Activated CD8-positive, alpha-beta T cell treated with anti-CD3 and anti-CD28 coated beads for 36 hours (primary cell): Measurements from ENCODE around the gene LCN1. TPM values are rescaled to one million over a fixed set of nuclear protein-coding genes. Genes with fewer than 3 reads are reported as not detected.

Experiments used
- ATAC-seq: fragments of 200-7000 bp; cut with Tn5 transposase; one replicate; pipeline ENCODE4 v1.10.0; 2021; ENCODE audit warnings: mild to moderate bottlenecking, moderate library complexity
- CTCF ChIA-PET: fragments of 350-600 bp; sonication (Branson Sonifier 250); formaldehyde crosslinking; loops from one replicate; lab custom pipeline; 2021; ENCODE audit warnings: antibody characterized with exemption; lab: Charles Lee
- POLR2A ChIA-PET: fragments of 350-600 bp; sonication (Branson Sonifier 250); formaldehyde crosslinking; loops from one replicate; lab custom pipeline; 2021; ENCODE audit warnings: antibody characterized with exemption; lab: Charles Lee
- DNase-seq: peaks from one replicate; pipeline ENCODE4 v3.0.0-alpha.2; 2020
- H3K27ac Mint-ChIP-seq: one replicate; pipeline ENCODE4 v1.8.0; 2021; ENCODE audit warnings: mild to moderate bottlenecking, mixed read lengths
- H3K27me3 Mint-ChIP-seq: one replicate; pipeline ENCODE4 v1.8.0; 2021; ENCODE audit warnings: mixed read lengths
- H3K36me3 Mint-ChIP-seq: one replicate; pipeline ENCODE4 v1.8.0; 2021; ENCODE audit warnings: low read depth, mixed read lengths
- H3K4me1 Mint-ChIP-seq: one replicate; pipeline ENCODE4 v1.8.0; 2021; ENCODE audit warnings: low read depth, mixed read lengths
- H3K4me3 Mint-ChIP-seq: one replicate; pipeline ENCODE4 v1.8.0; 2021; ENCODE audit warnings: mild to moderate bottlenecking, moderate library complexity, mixed read lengths
- H3K9me3 Mint-ChIP-seq: one replicate; pipeline ENCODE4 v1.8.0; 2021; ENCODE audit warnings: mixed read lengths
- intact Hi-C: fragments of 100-400 bp; cut with micrococcal nuclease; formaldehyde crosslinking; loops from one replicate; pipeline ENCODE4 v1.10.0; 2022
- total RNA-seq, 2 experiments: library from RNA; stranded (reverse); gene quantifications; one replicate each; pipeline ENCODE4 v1.2.3, GENCODE V29; 2021
- TF ChIP-seq, protein P1 (sequence below): fragments of 200-600 bp; IDR thresholded peaks from one replicate; pipeline ENCODE4 v1.8.0; 2022; ENCODE audit warnings: antibody characterized with exemption, mild to moderate bottlenecking

Gene LCN1
- total RNA-seq, 2 experiments from 2014 or later: not detected

GRCh38 chr9:135570456-135570855, 49.2 kb downstream of the LCN1 start:
- Mint-ChIP-seq H3K36me3 (no peaks in the 10 kb centered on the region), H3K27me3 (no peaks in the 10 kb centered on the region), H3K4me1 (no peaks in the 10 kb centered on the region), H3K27ac (no peak overlapping the region), H3K9me3 (peaks cover 6% of the 10 kb centered on the region), H3K4me3 (no peak overlapping the region)
- TF ChIP-seq, protein P1, sequence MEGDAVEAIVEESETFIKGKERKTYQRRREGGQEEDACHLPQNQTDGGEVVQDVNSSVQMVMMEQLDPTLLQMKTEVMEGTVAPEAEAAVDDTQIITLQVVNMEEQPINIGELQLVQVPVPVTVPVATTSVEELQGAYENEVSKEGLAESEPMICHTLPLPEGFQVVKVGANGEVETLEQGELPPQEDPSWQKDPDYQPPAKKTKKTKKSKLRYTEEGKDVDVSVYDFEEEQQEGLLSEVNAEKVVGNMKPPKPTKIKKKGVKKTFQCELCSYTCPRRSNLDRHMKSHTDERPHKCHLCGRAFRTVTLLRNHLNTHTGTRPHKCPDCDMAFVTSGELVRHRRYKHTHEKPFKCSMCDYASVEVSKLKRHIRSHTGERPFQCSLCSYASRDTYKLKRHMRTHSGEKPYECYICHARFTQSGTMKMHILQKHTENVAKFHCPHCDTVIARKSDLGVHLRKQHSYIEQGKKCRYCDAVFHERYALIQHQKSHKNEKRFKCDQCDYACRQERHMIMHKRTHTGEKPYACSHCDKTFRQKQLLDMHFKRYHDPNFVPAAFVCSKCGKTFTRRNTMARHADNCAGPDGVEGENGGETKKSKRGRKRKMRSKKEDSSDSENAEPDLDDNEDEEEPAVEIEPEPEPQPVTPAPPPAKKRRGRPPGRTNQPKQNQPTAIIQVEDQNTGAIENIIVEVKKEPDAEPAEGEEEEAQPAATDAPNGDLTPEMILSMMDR: no peak
- no peak for DNase-seq
- no peak for ATAC-seq
- intact Hi-C loops: no loop called here
- CTCF ChIA-PET: no interaction called here
- POLR2A ChIA-PET: no interaction called here

DNA sequence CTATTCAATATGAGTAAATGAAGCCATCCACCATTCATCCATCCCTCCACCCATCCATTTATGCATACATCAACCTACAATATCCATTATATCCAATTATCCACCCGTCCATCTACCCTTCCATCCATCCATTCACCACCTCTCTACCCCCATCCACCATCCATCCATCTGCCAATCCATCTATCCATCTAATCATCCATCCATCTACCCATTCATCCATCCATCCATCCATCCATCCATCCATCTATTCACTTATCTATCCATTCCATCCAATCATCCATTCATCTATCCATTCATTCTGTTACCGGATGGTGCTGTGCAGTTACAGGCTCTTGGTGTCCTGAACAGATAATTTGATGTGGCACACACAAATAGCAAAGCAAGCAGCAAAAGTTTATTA, 51.0 kb downstream of the LCN1 start:
- Mint-ChIP-seq H3K4me1 (no peaks in the 10 kb centered on the region), H3K9me3 (peaks cover 6% of the 10 kb centered on the region), H3K4me3 (no peak overlapping the region), H3K27me3 (no peaks in the 10 kb centered on the region), H3K27ac (no peak overlapping the region), H3K36me3 (no peaks in the 10 kb centered on the region)
- no peak for ATAC-seq
- TF ChIP-seq, protein P1: no peak
- intact Hi-C loops: no loop called here
- ChIA-PET CTCF (interaction anchor here (1.0 kb wide), 1 partner anchor 29 kb away, joined by 3 read pairs; no protein-coding TSS in a partner anchor), POLR2A (no interaction called here)
- no peak for DNase-seq

DNA sequence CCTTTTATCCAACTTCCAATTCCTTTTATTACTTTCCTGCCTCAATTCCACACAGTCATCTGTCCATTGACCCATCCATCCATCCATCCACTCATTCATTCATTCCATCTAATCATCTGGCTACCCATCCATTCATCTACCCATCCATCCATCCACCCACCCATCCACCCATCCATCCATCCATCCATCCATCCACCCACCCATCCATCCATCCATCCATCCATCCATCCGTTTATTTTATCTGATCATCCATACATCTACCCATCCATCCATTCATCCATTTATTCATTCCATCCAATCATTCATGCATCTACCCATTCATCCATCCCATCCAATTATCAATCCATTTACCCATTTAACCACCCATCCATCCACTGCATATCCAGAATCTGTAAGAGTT, 51.9 kb downstream of the LCN1 start:
- DNase-seq: no peak
- Mint-ChIP-seq H3K9me3 (peaks cover 6% of the 10 kb centered on the region), H3K4me1 (no peaks in the 10 kb centered on the region), H3K27ac (no peak overlapping the region), H3K4me3 (no peak overlapping the region), H3K36me3 (no peaks in the 10 kb centered on the region), H3K27me3 (no peaks in the 10 kb centered on the region)
- POLR2A ChIA-PET: no interaction called here
- intact Hi-C loops: no loop called here
- no peak for ATAC-seq
- TF ChIP-seq, protein P1: no peak
- CTCF ChIA-PET: interaction anchor here (1.0 kb wide), 1 partner anchor 28 kb away, joined by 3 read pairs; no protein-coding TSS in a partner anchor

- H3K27me3 Mint-ChIP-seq: no peaks in the 10 kb centered on the region
- CTCF ChIA-PET: interaction anchor here (1.5 kb wide), 1 partner anchor 29 kb away, joined by 4 read pairs; no protein-coding TSS in a partner anchor
These were observed 53.1 kb downstream of the LCN1 start for GRCh38 chr9:135574331-135574730.

GRCh38 chr9:135574943-135575342, 53.7 kb downstream of the LCN1 start:
- Mint-ChIP-seq H3K4me1 (no peaks in the 10 kb centered on the region), H3K4me3 (no peak overlapping the region), H3K36me3 (no peaks in the 10 kb centered on the region), H3K27me3 (no peaks in the 10 kb centered on the region), H3K27ac (no peak overlapping the region), H3K9me3 (no peaks in the 10 kb centered on the region)
- POLR2A ChIA-PET: no interaction called here
- CTCF ChIA-PET: interaction anchor here (1.5 kb wide), 1 partner anchor 29 kb away, joined by 4 read pairs; no protein-coding TSS in a partner anchor
- DNase-seq (no peak), ATAC-seq (no peak)
- TF ChIP-seq, protein P1: no peak
- intact Hi-C loops: no loop called here

More at GRCh38 chr9:135574331-135574730, 53.1 kb downstream of the LCN1 start:
- Mint-ChIP-seq H3K36me3 (no peaks in the 10 kb centered on the region), H3K4me3 (no peak overlapping the region), H3K4me1 (no peaks in the 10 kb centered on the region), H3K27ac (no peak overlapping the region), H3K9me3 (peaks cover 2% of the 10 kb centered on the region)
- POLR2A ChIA-PET: no interaction called here
- DNase-seq: no peak
- intact Hi-C loops: no loop called here
- TF ChIP-seq, protein P1: no peak
- no peak for ATAC-seq

Other genes with a start within 250 kb of the LCN1 start
- gene PPP1R26, start 41.7 kb upstream of the LCN1 start, total RNA-seq: under 1 TPM; 0.54 to 0.58 TPM
- 10 to 100 TPM; 56.4 to 57.4 TPM for gene MRPS2, start 20.8 kb upstream of the LCN1 start, total RNA-seq
- gene OBP2A, start 24.7 kb downstream of the LCN1 start, total RNA-seq: not detected
- not detected for gene PAEP, start 40.3 kb downstream of the LCN1 start, total RNA-seq
- not detected for gene GLT6D1, start 118.1 kb downstream of the LCN1 start, total RNA-seq
- gene LCN9, start 141.9 kb downstream of the LCN1 start, total RNA-seq: not detected
- gene SOHLH1, start 178.0 kb downstream of the LCN1 start, total RNA-seq: not detected
- not detected for gene KCNT1, start 180.7 kb downstream of the LCN1 start, total RNA-seq